Upper lobe of left lung (tissue), 6 donors: ENCODE results near the gene UQCC2. TPM values are rescaled to one million over a fixed set of nuclear protein-coding genes. Genes with fewer than 3 reads are reported as not detected.
A peak's percentile ranks its signal among the peaks of the same experiment; 100 is the strongest.

ENCODE experiments used
- ATAC-seq, 2 donors: fragments of 200-7000 bp; cut with Tn5 transposase; one replicate each; pipeline ENCODE4 v1.9.1; 2022; ENCODE audit warnings: mild to moderate bottlenecking in 2 of 2, moderate library complexity in 2 of 2; ENCODE audit not compliant: low FRiP score in 2 of 2
- DNase-seq, 2 donors: peaks; one replicate each; pipeline ENCODE4 v3.0.0-alpha.2; 2019 to 2020
- H3K27ac ChIP-seq, 4 donors: fragments of 200-600 bp; sonication (generic); one replicate each; pipeline ENCODE4 v1.5.1; 2016 to 2019
- H3K27me3 ChIP-seq, 4 donors: fragments of 200-600 bp; sonication (generic); one replicate each; pipeline ENCODE4 v1.5.1; 2017 to 2019
- H3K36me3 ChIP-seq, 4 donors: fragments of 200-600 bp; sonication (generic); one replicate each; pipeline ENCODE4 v1.5.1; 2016 to 2019
- H3K4me1 ChIP-seq, 4 donors: fragments of 200-600 bp; sonication (generic); one replicate each; pipeline ENCODE4 v1.5.1; 2018 to 2019
- H3K4me3 ChIP-seq, 4 donors: fragments of 200-600 bp; sonication (generic); one replicate each; pipeline ENCODE4 v1.5.1; 2017 to 2019; ENCODE audit warnings: mild to moderate bottlenecking in 2 of 4, moderate library complexity in 1 of 4
- H3K9me3 ChIP-seq, 4 donors: fragments of 200-600 bp; sonication (generic); one replicate each; pipeline ENCODE4 v1.5.1; 2018 to 2019
- EP300 ChIP-seq, 4 donors: sonication (generic); formaldehyde crosslinking; IDR thresholded peaks; one replicate each; pipeline ENCODE4 v1.5.1; 2017; ENCODE audit warnings: antibody characterized with exemption in 4 of 4, control low read depth in 2 of 4
- POLR2A ChIP-seq, 4 donors: fragments of 450-650 bp; IDR thresholded peaks; one replicate each; pipeline ENCODE4 v1.5.1; 2016 to 2017; ENCODE audit warnings: antibody characterized with exemption in 4 of 4, mild to moderate bottlenecking in 2 of 4
- POLR2AphosphoS5 ChIP-seq, 2 donors: sonication (generic); formaldehyde crosslinking; IDR thresholded peaks; one replicate each; pipeline ENCODE4 v1.5.1; 2017; ENCODE audit warnings: antibody characterized with exemption in 2 of 2
- WGBS, 2 donors: methylation state at CpG; one replicate each; pipeline ENCODE4 v1.1.5; 2017 to 2018; 5-methylcytosine and 5-hydroxymethylcytosine counted together
- total RNA-seq, 6 donors: library from RNA; depleted of rRNA in 4 of 6; stranded (reverse); fragments of >200 nt in 4 of 6; gene quantifications; one replicate each; pipeline versions ENCODE4 v1.1.0 to v1.2.1, GENCODE V29; 2016 to 2021
- TF ChIP-seq, protein P1 (sequence below), 6 experiments: fragments of 450-650 bp in 4 of 6; fragments of 200-600 bp in 2 of 6; sonication (generic) in 2 of 6; IDR thresholded peaks; one replicate each; pipeline ENCODE4 v1.5.1; 2016 to 2019; ENCODE audit warnings: antibody characterized with exemption in 6 of 6
- donor health status: DM: no; HTN: no; CAD: no; lungs with moderate emphysema.
- donor health status: DM: no; HTN: yes; CAD: no; lungs with severe emphysema.

UQCC2 gene
- total RNA-seq, 6 donors from 2014 or later, result 8.9 to 53.0 (median 18.2) TPM

DNA sequence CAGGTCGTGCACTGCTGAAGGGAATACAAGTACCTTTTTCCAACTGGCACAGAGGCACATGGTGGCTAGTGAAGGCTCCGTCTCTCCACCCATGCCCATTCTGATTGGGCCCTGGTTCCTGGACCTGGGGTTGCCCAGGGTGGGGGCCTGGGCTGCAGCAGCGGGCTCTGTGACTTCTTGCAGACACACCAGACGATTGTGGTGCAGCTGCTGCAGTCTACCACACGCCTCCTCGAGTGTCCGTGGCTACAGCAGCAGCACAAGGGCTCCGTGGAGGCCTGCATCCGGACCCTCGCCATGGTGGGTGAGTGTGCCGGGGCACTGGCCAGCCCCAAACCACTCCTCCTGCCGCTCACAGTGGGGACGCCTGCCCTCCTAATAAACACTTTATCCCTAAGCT, 29.2 kb downstream of the UQCC2 start:
- Histone ChIP-seq H3K27ac (no peak overlapping the region), H3K27me3 (no peaks in the 10 kb centered on the region), H3K4me1 (no peaks in the 10 kb centered on the region), H3K4me3 (no peak overlapping the region), H3K9me3 (no peaks in the 10 kb centered on the region), H3K36me3 (peaks cover 38 to 99% (median 92%) of the 10 kb centered on the region in 4 donors)
- DNase-seq (peak in 1 of 2 donors; percentile 72), ATAC-seq (no peak)
- TF ChIP-seq EP300 (IDR thresholded peaks at IDR 0.05) (no peak), POLR2A (IDR thresholded peaks at IDR 0.05) (no peak), POLR2AphosphoS5 (IDR thresholded peaks at IDR 0.05) (no peak)
- TF ChIP-seq, protein P1, sequence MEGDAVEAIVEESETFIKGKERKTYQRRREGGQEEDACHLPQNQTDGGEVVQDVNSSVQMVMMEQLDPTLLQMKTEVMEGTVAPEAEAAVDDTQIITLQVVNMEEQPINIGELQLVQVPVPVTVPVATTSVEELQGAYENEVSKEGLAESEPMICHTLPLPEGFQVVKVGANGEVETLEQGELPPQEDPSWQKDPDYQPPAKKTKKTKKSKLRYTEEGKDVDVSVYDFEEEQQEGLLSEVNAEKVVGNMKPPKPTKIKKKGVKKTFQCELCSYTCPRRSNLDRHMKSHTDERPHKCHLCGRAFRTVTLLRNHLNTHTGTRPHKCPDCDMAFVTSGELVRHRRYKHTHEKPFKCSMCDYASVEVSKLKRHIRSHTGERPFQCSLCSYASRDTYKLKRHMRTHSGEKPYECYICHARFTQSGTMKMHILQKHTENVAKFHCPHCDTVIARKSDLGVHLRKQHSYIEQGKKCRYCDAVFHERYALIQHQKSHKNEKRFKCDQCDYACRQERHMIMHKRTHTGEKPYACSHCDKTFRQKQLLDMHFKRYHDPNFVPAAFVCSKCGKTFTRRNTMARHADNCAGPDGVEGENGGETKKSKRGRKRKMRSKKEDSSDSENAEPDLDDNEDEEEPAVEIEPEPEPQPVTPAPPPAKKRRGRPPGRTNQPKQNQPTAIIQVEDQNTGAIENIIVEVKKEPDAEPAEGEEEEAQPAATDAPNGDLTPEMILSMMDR (IDR thresholded peaks at IDR 0.05), result no peak
- WGBS, 2 donors, result 89 to 96% methylated on average over 9 to 13 of the region's 13 CpGs

- no peak overlapping the region for H3K27ac ChIP-seq
- no peak for ATAC-seq
- TF ChIP-seq POLR2A (IDR thresholded peaks at IDR 0.05) (no peak), POLR2AphosphoS5 (IDR thresholded peaks at IDR 0.05) (no peak), EP300 (IDR thresholded peaks at IDR 0.05) (no peak)
- TF ChIP-seq, protein P1 (IDR thresholded peaks at IDR 0.05), result no peak
- no peak overlapping the region for H3K4me3 ChIP-seq
- DNase-seq, result peak in 1 of 2 donors; percentile 83
- H3K4me1 ChIP-seq, result no peaks in the 10 kb centered on the region
- H3K9me3 ChIP-seq, result no peaks in the 10 kb centered on the region
- no peaks in the 10 kb centered on the region for H3K27me3 ChIP-seq
- 89 to 90% methylated on average over 13 to 20 of the region's 20 CpGs for WGBS, 2 donors
- H3K36me3 ChIP-seq, result peaks cover 38 to 99% (median 89%) of the 10 kb centered on the region in 4 donors
Measured at GRCh38 chr6:33679761-33680160, 31.7 kb downstream of the UQCC2 start.

DNA sequence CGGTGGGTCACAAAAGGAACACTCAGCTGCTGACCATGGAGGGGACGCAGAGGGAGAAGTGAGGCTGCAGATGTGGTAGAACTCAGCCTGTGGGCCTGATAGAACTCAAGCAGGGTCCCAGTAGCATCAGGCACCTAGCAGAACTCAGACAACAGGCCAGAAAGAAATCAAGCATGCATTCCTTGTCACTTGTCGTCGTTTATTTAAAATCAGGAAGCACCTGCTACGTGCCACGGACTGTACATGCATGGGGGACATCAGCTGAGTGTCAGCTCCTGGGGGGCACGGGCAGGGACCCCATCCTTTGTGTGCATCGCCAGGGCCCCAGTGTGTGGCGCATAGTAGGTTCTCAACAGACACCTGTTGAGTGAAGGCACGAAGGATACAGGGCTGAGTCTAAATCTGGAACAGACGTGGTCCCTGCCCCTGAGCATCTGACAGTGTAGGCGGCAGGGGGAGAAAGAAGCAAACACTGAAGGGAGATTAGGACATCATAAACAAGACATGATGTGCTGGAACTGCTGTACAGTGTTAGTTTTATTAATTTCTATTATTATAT, 32.5 kb downstream of the UQCC2 start:
- Histone ChIP-seq H3K4me3 (no peak overlapping the region), H3K36me3 (peaks cover 40 to 99% (median 87%) of the 10 kb centered on the region in 4 donors), H3K4me1 (no peaks in the 10 kb centered on the region), H3K27me3 (no peaks in the 10 kb centered on the region), H3K9me3 (no peaks in the 10 kb centered on the region), H3K27ac (no peak overlapping the region)
- ATAC-seq (no peak), DNase-seq (no peak)
- TF ChIP-seq POLR2AphosphoS5 (IDR thresholded peaks at IDR 0.05), result no peak
- no peak for TF ChIP-seq POLR2A (IDR thresholded peaks at IDR 0.05)
- TF ChIP-seq, protein P1 (IDR thresholded peaks at IDR 0.05), result no peak
- no peak for TF ChIP-seq EP300 (IDR thresholded peaks at IDR 0.05)
- 87 to 90% methylated on average over 12 of the region's 12 CpGs for WGBS, 2 donors

DNA sequence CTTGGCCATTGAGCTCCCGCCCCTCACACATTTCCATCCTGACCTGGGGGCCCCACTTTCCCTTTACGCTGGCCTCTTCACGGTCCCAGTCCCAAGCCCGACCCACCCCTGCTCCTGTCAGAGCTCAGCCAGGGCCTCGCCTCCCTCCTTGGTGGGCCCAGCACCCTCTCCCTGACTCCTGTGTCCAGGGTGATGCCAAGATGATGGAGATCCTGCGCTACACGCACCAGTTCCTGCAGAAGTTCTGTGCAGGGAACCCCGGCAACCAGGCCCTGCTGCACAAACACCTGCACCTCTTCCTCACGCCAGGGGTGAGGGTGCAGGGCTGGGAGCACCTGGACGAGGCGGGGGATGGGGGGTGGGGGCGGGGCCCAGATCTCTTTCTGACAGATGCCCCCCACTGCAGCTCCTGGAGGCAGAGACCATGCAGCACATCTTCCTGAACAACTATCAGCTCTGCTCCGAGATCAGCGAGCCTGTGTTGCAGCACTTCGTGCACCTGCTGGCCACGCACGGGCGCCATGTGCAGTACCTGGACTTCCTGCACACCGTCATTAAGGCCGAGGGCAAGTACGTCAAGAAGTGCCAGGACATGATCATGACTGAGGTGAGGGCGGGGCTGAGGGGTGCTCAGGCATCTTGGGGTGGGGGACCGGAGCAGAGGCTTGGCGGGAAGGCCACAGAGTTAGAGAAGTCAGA, 33.1 kb downstream of the UQCC2 start:
- WGBS, 2 donors, result 95 to 97% methylated on average over 10 to 21 of the region's 24 CpGs
- no peak overlapping the region for H3K27ac ChIP-seq
- no peak for ATAC-seq
- no peaks in the 10 kb centered on the region for H3K4me1 ChIP-seq
- no peak overlapping the region for H3K4me3 ChIP-seq
- no peak for TF ChIP-seq EP300 (IDR thresholded peaks at IDR 0.05)
- no peak for TF ChIP-seq POLR2A (IDR thresholded peaks at IDR 0.05)
- no peak for TF ChIP-seq POLR2AphosphoS5 (IDR thresholded peaks at IDR 0.05)
- TF ChIP-seq, protein P1 (IDR thresholded peaks at IDR 0.05), result no peak
- H3K36me3 ChIP-seq, result peaks cover 39 to 99% (median 88%) of the 10 kb centered on the region in 4 donors
- H3K9me3 ChIP-seq, result no peaks in the 10 kb centered on the region
- H3K27me3 ChIP-seq, result no peaks in the 10 kb centered on the region
- peak in 1 of 2 donors; percentile 70 for DNase-seq
